Renal cortical epithelial cell (primary cell): Measurements from ENCODE around the gene PCNX2. TPM values are rescaled to one million over a fixed set of nuclear protein-coding genes. Genes with fewer than 3 reads are reported as not detected.
A peak's percentile ranks its signal among the peaks of the same experiment; 100 is the strongest.

Experiments
- DNase-seq: peaks from one replicate; pipeline ENCODE4 v3.0.0-alpha.2; 2011; ENCODE audit warnings: low read depth
- total RNA-seq: library from RNA; depleted of rRNA; stranded (reverse); fragments of >200 nt; gene quantifications from 2 replicates; pipeline ENCODE4 v1.2.3, GENCODE V29; 2014

The PCNX2 gene
- 28.9 and 36.5 TPM in 2 replicates for total RNA-seq

- DNase-seq = peak; percentile 54
Observed at GRCh38 chr1:233295237-233295974, at the start of gene PCNX2. Gene PCNX2, minus strand, starts transcription at chr1:233295725. Its CDS starts 247 bp downstream, at chr1:233295478.

GRCh38 chr1:233343262-233343661 lies 47.7 kb upstream of the PCNX2 start:
- DNase-seq = peak; percentile 85

- no peak for DNase-seq
Observed at GRCh38 chr1:233342086-233342485, 46.6 kb upstream of the PCNX2 start.

GRCh38 chr1:233340966-233341516 lies 45.5 kb upstream of the PCNX2 start:
- DNase-seq = peak; percentile 73

GRCh38 chr1:233340031-233340555 lies 44.6 kb upstream of the PCNX2 start:
- no peak for DNase-seq

- DNase-seq = no peak
Observed at GRCh38 chr1:233338102-233338501, 42.6 kb upstream of the PCNX2 start.

GRCh38 chr1:233337505-233337904 lies 42.0 kb upstream of the PCNX2 start:
- no peak for DNase-seq

GRCh38 chr1:233336554-233337456 lies 41.3 kb upstream of the PCNX2 start:
- no peak for DNase-seq

GRCh38 chr1:233334092-233334491 lies 38.6 kb upstream of the PCNX2 start:
- no peak for DNase-seq

- DNase-seq = no peak
Observed at GRCh38 chr1:233333086-233333485, 37.6 kb upstream of the PCNX2 start.

GRCh38 chr1:233331676-233332519 lies 36.4 kb upstream of the PCNX2 start:
- no peak for DNase-seq

- DNase-seq = no peak
Observed at GRCh38 chr1:233328142-233328921, 32.8 kb upstream of the PCNX2 start.

GRCh38 chr1:233327651-233328141 lies 32.2 kb upstream of the PCNX2 start, which contains the start of gene MAP3K21:
Gene MAP3K21, plus strand, starts transcription at chr1:233327724. Its CDS starts 305 bp downstream, at chr1:233328029.
- DNase-seq = no peak

GRCh38 chr1:233326811-233327650 lies 31.5 kb upstream of the PCNX2 start:
- peak; percentile 76 for DNase-seq

- no peak for DNase-seq
Observed at GRCh38 chr1:233326319-233326718, 30.8 kb upstream of the PCNX2 start.

GRCh38 chr1:233323718-233324117 lies 28.2 kb upstream of the PCNX2 start:
- no peak for DNase-seq

GRCh38 chr1:233320023-233320422 lies 24.5 kb upstream of the PCNX2 start:
- DNase-seq = no peak

GRCh38 chr1:233319272-233319671 lies 23.7 kb upstream of the PCNX2 start:
- DNase-seq = no peak

- no peak for DNase-seq
Observed at GRCh38 chr1:233316473-233316872, 20.9 kb upstream of the PCNX2 start.
